DOHH2 (cell line): ENCODE data around the gene TMEM235.
"Not testable (repeated sequence)": the region's sequence is repeated elsewhere in the genome, so short reads cannot be mapped to it uniquely, and the experiment has no call there.

Source experiments
- H3F3A ChIP-seq: fragments of 200-600 bp; sonication (generic), shearing (Covaris generic); 2 replicates; pipeline ENCODE4 v1.6.0; 2016; ENCODE audit warnings: antibody characterized with exemption, mild to moderate bottlenecking; ENCODE audit not compliant: control insufficient read depth, insufficient read depth
- H3K27ac ChIP-seq: fragments of 200-600 bp; sonication (generic); 2 replicates; pipeline ENCODE4 v1.5.1; 2014; ENCODE audit warnings: low read depth, mild to moderate bottlenecking, low read length, moderate library complexity
- H3K27me3 ChIP-seq: fragments of 200-600 bp; sonication (generic); 2 replicates; pipeline ENCODE4 v1.6.1; 2014; ENCODE audit warnings: mild to moderate bottlenecking, low read length, mixed read lengths; ENCODE audit not compliant: control insufficient read depth
- H3K36me3 ChIP-seq: fragments of 200-600 bp; sonication (generic); 2 replicates; pipeline ENCODE4 v1.6.1; 2014; ENCODE audit warnings: mild to moderate bottlenecking, low read length, moderate library complexity, mixed read lengths; ENCODE audit not compliant: control insufficient read depth
- H3K4me1 ChIP-seq: fragments of 200-600 bp; sonication (generic); 2 replicates; pipeline ENCODE4 v1.6.1; 2014; ENCODE audit warnings: mild to moderate bottlenecking, low read length, mixed read lengths; ENCODE audit not compliant: control insufficient read depth
- H3K4me2 ChIP-seq: fragments of 200-600 bp; sonication (generic); 2 replicates; pipeline ENCODE4 v1.6.0; 2014; ENCODE audit warnings: mild to moderate bottlenecking, low read length, moderate library complexity
- H3K4me3 ChIP-seq: fragments of 200-600 bp; sonication (generic); 2 replicates; pipeline ENCODE4 v1.5.1; 2014; ENCODE audit warnings: mild to moderate bottlenecking, low read length, mixed read lengths
- H3K79me2 ChIP-seq: fragments of 200-600 bp; sonication (generic); 2 replicates; pipeline ENCODE4 v1.6.1; 2014; ENCODE audit warnings: mild to moderate bottlenecking, low read length, mixed read lengths; ENCODE audit not compliant: control insufficient read depth
- H3K9me2 ChIP-seq: fragments of 200-600 bp; sonication (generic); replicated peaks from 2 replicates; pipeline ENCODE4 v1.6.1; 2014; ENCODE audit warnings: mild to moderate bottlenecking, low read length, mixed read lengths; ENCODE audit not compliant: control insufficient read depth
- H3K9me3 ChIP-seq: fragments of 200-600 bp; sonication (generic); 2 replicates; pipeline ENCODE4 v1.6.1; 2014; ENCODE audit warnings: antibody characterized with exemption, low read length, mixed read lengths; ENCODE audit not compliant: control insufficient read depth, insufficient read depth
- H4K20me1 ChIP-seq: fragments of 200-600 bp; sonication (generic); 2 replicates; pipeline ENCODE4 v1.6.0; 2014; ENCODE audit warnings: low read depth, mild to moderate bottlenecking, antibody characterized with exemption, low read length, moderate library complexity; ENCODE audit not compliant: control insufficient read depth, insufficient read depth
- CTCF ChIP-seq: fragments of 200-600 bp; sonication (generic); IDR thresholded peaks from one replicate; pipeline ENCODE4 v1.5.1; 2014; ENCODE audit warnings: antibody characterized with exemption, mild to moderate bottlenecking, low read depth, low read length; ENCODE audit not compliant: poor library complexity, severe bottlenecking
- EZH2phosphoT487 ChIP-seq: fragments of 200-600 bp; sonication (generic); IDR thresholded peaks from 2 replicates; pipeline ENCODE4 v1.6.1; 2017; ENCODE audit warnings: borderline replicate concordance, mild to moderate bottlenecking, antibody characterized with exemption, low read length, moderate library complexity, mixed read lengths

The TMEM235 gene

DNA sequence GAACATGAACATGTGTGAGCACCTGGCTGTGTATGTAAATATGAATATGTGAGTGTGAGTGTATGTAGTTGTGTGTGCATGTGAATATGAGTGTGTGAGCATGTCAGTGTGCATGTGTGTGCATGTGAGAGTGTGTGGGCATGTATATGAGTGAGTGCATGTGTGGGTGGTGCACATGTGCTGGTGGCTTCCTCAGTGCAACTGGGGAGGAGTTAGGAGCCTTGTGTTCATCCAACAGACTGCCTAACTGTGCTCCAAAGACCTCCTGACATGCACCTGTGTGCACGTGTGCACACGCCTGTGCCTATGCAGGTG, 1.4 kb downstream of the TMEM235 start:
- no peaks in the 10 kb centered on the region for H3K9me3 ChIP-seq
- H3K27ac ChIP-seq, result no peak overlapping the region
- no peak overlapping the region for H3K4me3 ChIP-seq
- H3F3A ChIP-seq, result peaks cover 8% of the 10 kb centered on the region
- H4K20me1 ChIP-seq, result no peaks in the 10 kb centered on the region
- no peaks in the 10 kb centered on the region for H3K79me2 ChIP-seq
- TF ChIP-seq EZH2phosphoT487 (no peak), CTCF (no peak)
- H3K9me2 ChIP-seq, result no peaks in the 10 kb centered on the region
- H3K4me1 ChIP-seq, result peaks cover 36% of the 10 kb centered on the region
- no peaks in the 10 kb centered on the region for H3K36me3 ChIP-seq
- no peak overlapping the region for H3K4me2 ChIP-seq
- H3K27me3 ChIP-seq, result peaks cover 32% of the 10 kb centered on the region

- peaks cover 35% of the 10 kb centered on the region for H3K4me1 ChIP-seq
- H3K4me2 ChIP-seq, result no peak overlapping the region
Observed at GRCh38 chr17:78233678-78234077, 2.2 kb downstream of the TMEM235 start.

GRCh38 chr17:78234261-78234865, 2.9 kb downstream of the TMEM235 start:
- H3K79me2 ChIP-seq, result no peaks in the 10 kb centered on the region
- H3K27me3 ChIP-seq, result peaks cover 27% of the 10 kb centered on the region
- H3K36me3 ChIP-seq, result no peaks in the 10 kb centered on the region
- H3K4me3 ChIP-seq, result no peak overlapping the region
- H3F3A ChIP-seq, result no peaks in the 10 kb centered on the region
- H3K4me2 ChIP-seq, result no peak overlapping the region
- H3K9me3 ChIP-seq, result no peaks in the 10 kb centered on the region
- no peaks in the 10 kb centered on the region for H4K20me1 ChIP-seq
- TF ChIP-seq EZH2phosphoT487 (no peak), CTCF (no peak)
- no peak overlapping the region for H3K27ac ChIP-seq
- H3K9me2 ChIP-seq, result no peaks in the 10 kb centered on the region
- peaks cover 41% of the 10 kb centered on the region for H3K4me1 ChIP-seq

More at GRCh38 chr17:78233678-78234077, 2.2 kb downstream of the TMEM235 start:
- Histone ChIP-seq H3K9me3 (no peaks in the 10 kb centered on the region), H3K27me3 (peaks cover 28% of the 10 kb centered on the region), H3K36me3 (no peaks in the 10 kb centered on the region), H3F3A (peaks cover under 1% of the 10 kb centered on the region), H3K9me2 (no peaks in the 10 kb centered on the region), H3K4me3 (no peak overlapping the region), H3K27ac (no peak overlapping the region), H3K79me2 (no peaks in the 10 kb centered on the region), H4K20me1 (no peaks in the 10 kb centered on the region)
- TF ChIP-seq EZH2phosphoT487 (no peak), CTCF (no peak)

GRCh38 chr17:78235022-78235421, 3.6 kb downstream of the TMEM235 start:
- Histone ChIP-seq H3K27me3 (peaks cover 27% of the 10 kb centered on the region), H3K4me1 (peaks cover 43% of the 10 kb centered on the region)
- not testable (repeated sequence) for H3K27ac ChIP-seq, H3K4me2 ChIP-seq, H3F3A ChIP-seq, H3K4me3 ChIP-seq, H4K20me1 ChIP-seq, H3K79me2 ChIP-seq, H3K36me3 ChIP-seq, H3K9me3 ChIP-seq, H3K9me2 ChIP-seq
